Prostate gland (tissue), 2 donors: Measurements from ENCODE around the gene CTNNBIP1.

Experiments used
- POLR2A ChIP-seq: fragments of 450-650 bp; IDR thresholded peaks from one replicate; pipeline ENCODE4 v1.6.1; 2016; ENCODE audit warnings: antibody characterized with exemption, mild to moderate bottlenecking
- POLR2AphosphoS5 ChIP-seq: sonication (generic); formaldehyde crosslinking; IDR thresholded peaks from one replicate; pipeline ENCODE4 v1.6.1; 2017; ENCODE audit warnings: antibody characterized with exemption
- TF ChIP-seq, protein P1 (sequence below), 4 experiments: fragments of 200-600 bp in 2 of 4; fragments of 450-650 bp in 2 of 4; sonication (generic) in 2 of 4; IDR thresholded peaks; 1 replicate in 3 of 4; 2 replicates in 1 of 4; pipeline ENCODE4 v1.5.1; 2016 to 2019; ENCODE audit warnings: antibody characterized with exemption in 4 of 4, mild to moderate bottlenecking in 2 of 4, moderate library complexity in 2 of 4

DNA sequence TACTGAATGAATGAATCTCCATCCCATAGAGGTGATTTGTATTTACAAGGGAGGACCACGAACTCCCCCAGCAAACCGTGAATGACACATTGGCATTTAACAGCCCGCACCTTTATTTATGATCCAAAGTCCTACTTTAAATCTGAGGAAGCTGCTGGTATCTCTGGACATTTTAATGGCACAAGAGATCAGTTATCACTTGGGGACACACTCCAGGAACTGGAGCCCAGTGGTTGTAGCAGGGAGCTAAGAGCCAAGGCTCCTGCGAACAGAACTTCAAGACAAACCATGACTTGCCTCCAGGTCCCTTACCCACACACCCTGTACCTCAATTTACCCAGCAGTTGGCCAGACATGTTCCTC, 1.2 kb downstream of the CTNNBIP1 start:
- TF ChIP-seq, protein P1, sequence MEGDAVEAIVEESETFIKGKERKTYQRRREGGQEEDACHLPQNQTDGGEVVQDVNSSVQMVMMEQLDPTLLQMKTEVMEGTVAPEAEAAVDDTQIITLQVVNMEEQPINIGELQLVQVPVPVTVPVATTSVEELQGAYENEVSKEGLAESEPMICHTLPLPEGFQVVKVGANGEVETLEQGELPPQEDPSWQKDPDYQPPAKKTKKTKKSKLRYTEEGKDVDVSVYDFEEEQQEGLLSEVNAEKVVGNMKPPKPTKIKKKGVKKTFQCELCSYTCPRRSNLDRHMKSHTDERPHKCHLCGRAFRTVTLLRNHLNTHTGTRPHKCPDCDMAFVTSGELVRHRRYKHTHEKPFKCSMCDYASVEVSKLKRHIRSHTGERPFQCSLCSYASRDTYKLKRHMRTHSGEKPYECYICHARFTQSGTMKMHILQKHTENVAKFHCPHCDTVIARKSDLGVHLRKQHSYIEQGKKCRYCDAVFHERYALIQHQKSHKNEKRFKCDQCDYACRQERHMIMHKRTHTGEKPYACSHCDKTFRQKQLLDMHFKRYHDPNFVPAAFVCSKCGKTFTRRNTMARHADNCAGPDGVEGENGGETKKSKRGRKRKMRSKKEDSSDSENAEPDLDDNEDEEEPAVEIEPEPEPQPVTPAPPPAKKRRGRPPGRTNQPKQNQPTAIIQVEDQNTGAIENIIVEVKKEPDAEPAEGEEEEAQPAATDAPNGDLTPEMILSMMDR (IDR thresholded peaks at IDR 0.05) = no peak
- no peak for TF ChIP-seq POLR2A
- TF ChIP-seq POLR2AphosphoS5 = no peak
